Prostate gland (tissue), 2 donors: ENCODE results near the gene PADI1.
A peak's percentile ranks its signal among the peaks of the same experiment; 100 is the strongest.

Source experiments
- CTCF ChIP-seq, 4 experiments: fragments of 200-600 bp in 2 of 4; fragments of 450-650 bp in 2 of 4; sonication (generic) in 2 of 4; IDR thresholded peaks; 1 replicate in 3 of 4; 2 replicates in 1 of 4; pipeline ENCODE4 v1.5.1; 2016 to 2019; ENCODE audit warnings: antibody characterized with exemption in 4 of 4, mild to moderate bottlenecking in 2 of 4, moderate library complexity in 2 of 4
- POLR2A ChIP-seq: fragments of 450-650 bp; IDR thresholded peaks from one replicate; pipeline ENCODE4 v1.6.1; 2016; ENCODE audit warnings: antibody characterized with exemption, mild to moderate bottlenecking
- POLR2AphosphoS5 ChIP-seq: sonication (generic); formaldehyde crosslinking; IDR thresholded peaks from one replicate; pipeline ENCODE4 v1.6.1; 2017; ENCODE audit warnings: antibody characterized with exemption

DNA sequence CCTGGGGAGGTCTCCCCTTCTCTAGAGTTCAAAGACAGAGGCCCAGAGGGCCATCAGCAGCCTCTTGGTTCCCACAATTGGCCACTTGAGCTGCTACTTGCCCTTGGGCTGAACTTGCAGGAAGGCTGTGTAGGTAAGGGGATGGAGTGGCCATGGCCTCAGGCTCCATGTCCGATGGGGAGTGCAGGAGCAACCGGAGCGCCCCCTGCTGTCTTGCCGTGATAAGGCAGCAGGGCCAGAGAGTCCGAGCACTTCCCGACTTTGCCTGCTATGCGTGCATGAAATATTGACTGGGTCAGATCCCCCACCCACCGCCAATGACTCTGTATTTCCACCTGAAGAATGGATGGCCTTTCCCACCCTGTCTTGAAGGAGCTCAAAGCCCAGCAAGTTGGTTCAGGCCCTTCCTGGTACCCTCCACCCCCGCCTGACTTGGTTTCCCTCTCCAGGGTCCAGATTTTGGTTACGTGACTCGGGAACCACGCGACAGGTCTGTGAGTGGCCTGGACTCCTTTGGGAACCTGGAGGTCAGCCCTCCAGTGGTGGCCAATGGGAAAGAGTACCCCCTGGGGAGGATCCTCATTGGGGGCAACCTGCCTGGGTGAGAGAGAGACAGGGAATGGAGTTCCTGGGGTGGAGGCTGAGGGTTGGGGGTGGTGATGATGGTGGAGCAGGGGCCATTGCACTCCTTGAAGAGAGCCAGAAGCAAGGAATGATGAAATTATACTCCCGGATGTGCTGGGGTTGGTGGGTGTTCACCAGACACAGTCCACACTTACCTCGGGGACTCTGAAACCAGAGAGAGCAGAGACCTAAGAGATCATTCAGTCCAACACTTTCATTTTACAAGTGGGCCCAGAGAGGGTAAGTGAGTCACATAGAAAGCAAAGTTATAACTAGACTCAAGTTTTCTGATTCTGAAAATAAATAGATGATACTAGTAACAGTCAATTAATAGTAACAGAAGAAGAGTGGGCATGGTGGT is 69.5 kb downstream of the PADI1 start:
- peak in 3 of 4 experiments; percentile 23 to 44 (median 32) for TF ChIP-seq CTCF (IDR thresholded peaks at IDR 0.05)
- no peak for TF ChIP-seq POLR2AphosphoS5
- TF ChIP-seq POLR2A = no peak
